ENCODE measurements around the gene CLPTM1L.

The CLPTM1L gene

DNA sequence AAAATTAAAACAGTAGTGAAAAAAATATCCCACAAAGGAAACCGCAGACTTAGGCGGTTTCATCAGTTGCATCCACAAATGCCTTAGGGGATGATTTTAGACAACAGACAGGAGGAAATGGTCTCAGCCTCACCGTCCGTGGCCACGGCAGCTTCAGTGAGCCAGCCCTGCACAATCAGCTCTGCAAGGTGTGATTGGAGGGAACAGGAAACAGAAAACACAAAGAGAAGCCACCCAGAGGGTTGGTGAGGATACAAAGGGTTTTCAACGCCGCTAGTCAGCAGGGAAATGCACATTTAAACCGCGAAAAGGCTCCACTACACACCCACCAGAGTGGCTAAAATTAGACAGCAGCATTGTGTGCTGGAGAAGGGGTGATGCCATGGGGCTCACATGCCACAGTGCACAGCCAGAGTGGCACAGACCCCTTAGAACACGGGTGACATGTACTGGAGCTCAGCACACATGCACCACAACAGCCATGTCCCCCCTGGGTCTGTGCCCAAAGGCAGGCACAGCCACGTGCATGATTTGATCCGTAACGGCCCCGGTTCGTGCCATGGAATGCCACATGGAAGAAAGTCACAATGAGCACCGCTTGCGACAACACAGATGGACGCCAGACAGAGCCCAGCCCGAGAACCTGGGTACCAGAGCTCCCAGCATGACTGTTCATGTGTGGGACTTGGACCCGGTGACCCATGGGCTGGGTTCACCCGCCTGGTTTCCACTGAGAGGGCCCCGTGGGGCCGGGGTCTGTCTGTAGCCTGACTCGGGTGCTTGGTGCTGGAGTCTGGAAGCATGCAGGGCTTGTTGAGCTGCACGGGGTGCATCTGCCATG, 31.7 kb downstream of the CLPTM1L start:
- H3K27me3 Mint-ChIP-seq: peaks cover 23% of the 10 kb centered on the region
- ATAC-seq: peak; percentile 77
- peaks cover 5% of the 10 kb centered on the region for H3K9me3 Mint-ChIP-seq
- H3K4me1 Mint-ChIP-seq: peaks cover 57% of the 10 kb centered on the region
- H3K27ac Mint-ChIP-seq: peak overlapping the region; percentile 40
- peak overlapping the region; percentile 26 for H3K4me3 Mint-ChIP-seq
- H3K36me3 Mint-ChIP-seq: peaks cover 18% of the 10 kb centered on the region

DNA sequence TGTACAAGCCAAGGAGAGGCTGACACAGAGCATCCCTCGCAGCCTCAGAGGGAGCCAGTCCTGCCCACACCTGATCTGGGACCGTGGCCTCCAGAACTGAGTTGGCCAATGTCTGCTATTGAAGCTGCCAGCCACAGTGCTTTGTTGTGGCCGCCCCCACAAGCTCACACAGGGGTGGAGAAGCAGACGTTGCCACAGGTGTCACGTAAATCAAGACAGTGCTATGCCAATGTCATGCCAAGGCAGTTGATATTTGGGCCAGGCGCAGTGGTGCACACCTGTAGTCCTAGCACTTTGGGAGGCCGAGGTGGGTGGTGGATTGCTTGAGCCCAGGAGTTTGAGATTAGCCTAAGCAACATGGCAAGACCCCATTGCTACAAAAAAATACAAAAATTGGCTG, 32.7 kb downstream of the CLPTM1L start:
- no peak for ATAC-seq
- H3K27ac Mint-ChIP-seq: no peak overlapping the region
- peaks cover 51% of the 10 kb centered on the region for H3K4me1 Mint-ChIP-seq
- H3K27me3 Mint-ChIP-seq: peaks cover 23% of the 10 kb centered on the region
- no peak overlapping the region for H3K4me3 Mint-ChIP-seq
- peaks cover 11% of the 10 kb centered on the region for H3K36me3 Mint-ChIP-seq
- peaks cover 5% of the 10 kb centered on the region for H3K9me3 Mint-ChIP-seq

DNA sequence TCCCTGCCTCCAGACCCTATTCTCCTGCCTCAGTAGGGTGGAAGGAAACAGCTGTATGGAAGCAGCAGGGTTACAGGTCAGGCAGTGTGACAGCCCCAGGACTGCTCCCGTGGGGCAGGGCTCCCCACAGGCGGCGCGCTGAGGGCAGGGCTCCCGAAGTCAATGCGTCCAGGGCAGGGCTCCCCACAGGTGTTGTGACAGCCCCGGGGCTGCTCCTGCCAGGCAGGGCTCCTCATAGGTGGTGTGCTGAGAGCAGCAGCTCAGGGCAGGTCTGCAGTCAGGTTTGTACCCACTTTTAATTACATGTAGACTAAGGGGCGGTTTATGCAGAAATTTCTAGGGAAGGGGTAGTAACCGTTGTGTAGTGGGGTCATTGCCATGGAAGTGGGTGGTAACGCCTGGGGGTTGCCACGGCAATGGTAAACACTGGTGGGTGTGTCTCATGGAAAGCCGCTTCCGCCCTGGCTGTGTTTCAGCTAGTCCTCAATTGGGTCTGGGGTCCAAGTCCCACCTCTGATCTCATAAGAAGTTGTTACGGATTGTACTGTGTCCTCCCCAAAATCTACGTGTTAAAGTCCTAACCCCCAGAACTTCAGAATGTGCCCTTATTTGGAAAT, 33.4 kb downstream of the CLPTM1L start:
- ATAC-seq: no peak
- Mint-ChIP-seq H3K4me1 (peaks cover 45% of the 10 kb centered on the region), H3K36me3 (peaks cover 6% of the 10 kb centered on the region), H3K4me3 (no peak overlapping the region), H3K9me3 (peaks cover 5% of the 10 kb centered on the region), H3K27me3 (peaks cover 23% of the 10 kb centered on the region), H3K27ac (no peak overlapping the region)

DNA sequence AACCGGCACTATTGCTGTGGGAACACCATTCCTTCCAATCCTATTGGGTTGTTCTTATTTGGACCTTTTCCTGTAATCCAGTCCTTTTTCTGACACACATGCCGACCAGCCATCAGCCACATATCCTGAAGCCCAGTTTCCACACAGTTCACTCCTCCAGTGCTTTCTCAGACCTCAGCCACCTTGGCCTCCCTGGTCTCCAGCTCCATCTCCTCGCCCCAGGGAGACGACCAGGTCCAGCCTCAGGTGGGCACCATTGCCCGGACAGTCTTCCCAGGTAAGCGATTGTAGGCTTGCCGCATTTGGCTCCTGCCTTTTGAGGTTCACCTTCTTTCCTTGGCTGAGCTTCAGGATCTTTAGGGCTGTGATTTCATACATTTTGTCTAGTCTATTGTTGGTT, 34.8 kb downstream of the CLPTM1L start:
- Mint-ChIP-seq H3K36me3 (peaks cover 6% of the 10 kb centered on the region), H3K4me3 (no peak overlapping the region), H3K27ac (no peak overlapping the region), H3K9me3 (peaks cover 5% of the 10 kb centered on the region), H3K27me3 (peaks cover 24% of the 10 kb centered on the region), H3K4me1 (peaks cover 30% of the 10 kb centered on the region)
- no peak for ATAC-seq

- Mint-ChIP-seq H3K4me3 (no peak overlapping the region), H3K9me3 (no peaks in the 10 kb centered on the region), H3K27me3 (peaks cover 13% of the 10 kb centered on the region), H3K27ac (no peak overlapping the region), H3K4me1 (no peaks in the 10 kb centered on the region), H3K36me3 (no peaks in the 10 kb centered on the region)
- ATAC-seq: no peak
Observed at GRCh38 chr5:1304033-1304432, 40.9 kb downstream of the CLPTM1L start.

DNA sequence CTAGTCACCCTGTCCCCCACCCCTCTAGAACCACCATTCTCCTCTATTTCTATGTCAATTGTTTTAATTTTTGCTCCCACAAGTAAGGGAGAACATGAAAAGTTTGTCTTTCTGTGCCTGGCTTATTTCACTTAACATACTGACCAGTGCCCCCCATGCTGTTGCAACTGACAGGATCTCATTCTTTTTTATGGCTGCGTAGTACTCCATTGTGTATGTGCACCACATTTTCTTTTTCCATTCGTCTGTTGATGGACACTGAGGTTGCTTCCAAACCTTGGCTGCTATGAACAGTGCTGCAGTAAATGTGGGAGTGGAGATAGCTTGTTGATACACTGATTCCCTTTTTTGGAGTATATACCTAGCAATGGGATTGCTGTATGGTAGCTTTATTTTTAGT, 42.6 kb downstream of the CLPTM1L start:
- Mint-ChIP-seq H3K4me3 (no peak overlapping the region), H3K36me3 (no peaks in the 10 kb centered on the region), H3K9me3 (no peaks in the 10 kb centered on the region), H3K4me1 (peaks cover 11% of the 10 kb centered on the region), H3K27ac (no peak overlapping the region), H3K27me3 (peaks cover 22% of the 10 kb centered on the region)
- ATAC-seq: no peak

DNA sequence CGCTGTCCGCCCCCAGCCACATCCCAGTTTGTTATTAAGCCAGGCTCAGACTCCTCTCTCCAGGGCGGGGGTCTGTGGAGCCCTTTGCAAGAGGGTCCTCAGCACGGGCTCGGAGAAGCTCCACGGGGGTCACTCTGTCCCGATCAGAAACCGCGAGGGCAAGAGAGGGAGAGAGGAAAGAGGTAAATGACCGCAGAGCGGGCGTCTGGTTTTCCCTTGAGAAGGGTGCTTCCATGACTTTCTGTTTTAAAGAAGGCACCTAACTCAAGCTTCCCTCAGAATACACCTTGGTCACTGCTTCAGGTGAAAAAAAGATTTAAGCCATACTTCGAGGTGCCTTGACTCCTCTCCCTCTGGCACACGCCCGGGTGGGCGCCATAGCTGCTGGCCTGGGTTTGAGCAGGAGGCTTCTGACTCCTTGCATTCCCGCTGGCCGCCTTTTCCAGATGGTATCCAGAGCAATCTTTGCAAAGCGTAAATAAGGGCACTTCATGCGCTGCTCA, 44.3 kb downstream of the CLPTM1L start:
- Mint-ChIP-seq H3K4me3 (no peak overlapping the region), H3K27ac (no peak overlapping the region), H3K9me3 (no peaks in the 10 kb centered on the region), H3K4me1 (peaks cover 24% of the 10 kb centered on the region), H3K36me3 (no peaks in the 10 kb centered on the region), H3K27me3 (peaks cover 35% of the 10 kb centered on the region)
- ATAC-seq: no peak

DNA sequence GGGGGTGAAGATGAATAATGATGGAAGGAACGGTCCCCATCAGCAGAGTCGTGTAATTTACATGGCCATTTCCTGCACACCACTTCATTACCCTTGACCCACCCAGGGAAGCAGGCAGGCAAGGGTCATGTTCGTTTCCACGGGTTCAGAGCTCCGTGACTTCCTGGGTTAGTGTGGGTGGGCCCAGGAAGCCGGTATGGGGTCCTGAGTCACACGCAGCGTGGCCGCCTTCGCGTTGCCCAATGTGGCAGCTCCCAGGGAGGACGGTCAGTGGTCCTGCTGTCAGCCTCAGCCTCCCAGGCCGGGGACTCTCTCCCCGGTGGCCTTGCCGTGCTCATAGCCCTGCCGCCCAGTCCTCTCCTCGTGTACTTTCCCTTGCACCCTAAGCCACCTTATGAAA, 44.9 kb downstream of the CLPTM1L start:
- H3K27me3 Mint-ChIP-seq: peaks cover 34% of the 10 kb centered on the region
- no peak overlapping the region for H3K4me3 Mint-ChIP-seq
- no peak overlapping the region for H3K27ac Mint-ChIP-seq
- ATAC-seq: no peak
- H3K4me1 Mint-ChIP-seq: peaks cover 24% of the 10 kb centered on the region
- H3K36me3 Mint-ChIP-seq: no peaks in the 10 kb centered on the region
- no peaks in the 10 kb centered on the region for H3K9me3 Mint-ChIP-seq

DNA sequence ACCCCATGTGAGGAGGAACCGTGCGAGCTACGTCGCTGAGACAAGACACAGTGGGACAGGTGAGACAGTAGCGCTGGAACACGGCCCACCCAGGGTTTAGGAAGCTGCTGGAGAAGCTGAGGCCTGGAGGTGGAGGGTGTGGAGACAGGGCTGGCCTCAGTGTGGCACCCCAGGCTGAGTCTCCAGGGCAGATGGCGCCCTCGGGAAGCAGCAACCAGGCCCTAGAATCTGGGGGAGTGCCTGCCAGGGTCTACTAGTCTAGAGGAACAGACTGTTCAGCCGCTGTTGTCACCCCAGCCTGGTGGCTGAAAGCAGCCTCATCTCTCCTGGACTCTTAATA, 45.4 kb downstream of the CLPTM1L start:
- Mint-ChIP-seq H3K27me3 (peaks cover 29% of the 10 kb centered on the region), H3K4me3 (no peak overlapping the region), H3K36me3 (no peaks in the 10 kb centered on the region), H3K27ac (no peak overlapping the region), H3K4me1 (peaks cover 24% of the 10 kb centered on the region), H3K9me3 (no peaks in the 10 kb centered on the region)
- no peak for ATAC-seq

- Mint-ChIP-seq H3K36me3 (no peaks in the 10 kb centered on the region), H3K4me3 (no peak overlapping the region), H3K27ac (no peak overlapping the region), H3K4me1 (peaks cover 25% of the 10 kb centered on the region), H3K9me3 (no peaks in the 10 kb centered on the region), H3K27me3 (peaks cover 30% of the 10 kb centered on the region)
- no peak for ATAC-seq
Observed at GRCh38 chr5:1298723-1299510, 46.0 kb downstream of the CLPTM1L start.

GRCh38 chr5:1298067-1298551, 46.8 kb downstream of the CLPTM1L start:
- peaks cover 38% of the 10 kb centered on the region for H3K27me3 Mint-ChIP-seq
- H3K9me3 Mint-ChIP-seq: no peaks in the 10 kb centered on the region
- H3K36me3 Mint-ChIP-seq: no peaks in the 10 kb centered on the region
- ATAC-seq: no peak
- peaks cover 33% of the 10 kb centered on the region for H3K4me1 Mint-ChIP-seq
- H3K4me3 Mint-ChIP-seq: no peak overlapping the region
- H3K27ac Mint-ChIP-seq: no peak overlapping the region

DNA sequence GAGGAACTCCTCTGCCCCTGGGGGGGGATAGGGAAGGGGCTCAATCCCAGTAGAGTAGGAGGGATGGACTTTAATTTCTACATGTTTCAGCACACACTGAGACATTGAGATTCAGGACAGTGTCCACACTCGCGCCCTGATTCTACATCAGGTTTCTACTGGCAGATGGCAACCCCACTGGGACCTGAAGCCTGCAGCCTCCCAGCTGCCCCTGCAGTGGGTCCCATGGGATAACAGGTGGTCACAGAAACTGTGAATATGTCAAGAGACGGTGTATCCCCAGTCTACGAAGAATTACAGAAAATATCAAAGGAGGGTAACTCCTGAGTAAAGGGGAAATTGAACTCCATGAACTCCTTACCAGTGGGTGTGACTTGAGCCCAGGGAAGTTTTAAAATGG, 47.7 kb downstream of the CLPTM1L start:
- peak; percentile 61 for ATAC-seq
- peaks cover 36% of the 10 kb centered on the region for H3K4me1 Mint-ChIP-seq
- no peaks in the 10 kb centered on the region for H3K9me3 Mint-ChIP-seq
- no peaks in the 10 kb centered on the region for H3K36me3 Mint-ChIP-seq
- H3K27me3 Mint-ChIP-seq: peaks cover 47% of the 10 kb centered on the region
- no peak overlapping the region for H3K4me3 Mint-ChIP-seq
- no peak overlapping the region for H3K27ac Mint-ChIP-seq

- Mint-ChIP-seq H3K27me3 (peaks cover 58% of the 10 kb centered on the region), H3K36me3 (no peaks in the 10 kb centered on the region), H3K4me3 (peak overlapping the region; percentile 34), H3K27ac (no peak overlapping the region), H3K9me3 (no peaks in the 10 kb centered on the region), H3K4me1 (peaks cover 36% of the 10 kb centered on the region)
- ATAC-seq: no peak
Observed at GRCh38 chr5:1295650-1296037, 49.3 kb downstream of the CLPTM1L start.

- ATAC-seq: peak; percentile 57
- Mint-ChIP-seq H3K27me3 (peaks cover 58% of the 10 kb centered on the region), H3K9me3 (no peaks in the 10 kb centered on the region), H3K4me1 (peaks cover 36% of the 10 kb centered on the region), H3K27ac (no peak within 1 kb of the TSS), H3K36me3 (no peaks in the 10 kb centered on the region), H3K4me3 (peak within 1 kb of the TSS; percentile 34)
Observed at GRCh38 chr5:1294835-1295649, 49.9 kb downstream of the CLPTM1L start, which contains the start of gene TERT. Gene TERT, minus strand, starts transcription at chr5:1295068. Its CDS starts 79 bp downstream, at chr5:1294989.

Measured in stimulated activated memory B cell treated with anti-CD40 and anti-IgM and Interleukin-4, amounts not matched to agents 10 μg/mL and 1 μg/mL and 100 μg/mL, for 72 hours (primary cell).